NCI-H2227 treated with DMSO at 0.1 percent for 48 hours (cell line): ENCODE measurements around the gene GAB3.
"Not testable (repeated sequence)": the region's sequence is repeated elsewhere in the genome, so short reads cannot be mapped to it uniquely, and the experiment has no call there.

Experiments
- DNase-seq: peaks from one replicate; lab custom pipeline; 2025; lab: John Stamatoyannopoulos, UW

The GAB3 gene

GRCh38 chrX:154719132-154719675 lies 31.7 kb downstream of the GAB3 start:
- DNase-seq, result no peak

- DNase-seq, result no peak
Measured at GRCh38 chrX:154718616-154719015, 32.3 kb downstream of the GAB3 start.

DNA sequence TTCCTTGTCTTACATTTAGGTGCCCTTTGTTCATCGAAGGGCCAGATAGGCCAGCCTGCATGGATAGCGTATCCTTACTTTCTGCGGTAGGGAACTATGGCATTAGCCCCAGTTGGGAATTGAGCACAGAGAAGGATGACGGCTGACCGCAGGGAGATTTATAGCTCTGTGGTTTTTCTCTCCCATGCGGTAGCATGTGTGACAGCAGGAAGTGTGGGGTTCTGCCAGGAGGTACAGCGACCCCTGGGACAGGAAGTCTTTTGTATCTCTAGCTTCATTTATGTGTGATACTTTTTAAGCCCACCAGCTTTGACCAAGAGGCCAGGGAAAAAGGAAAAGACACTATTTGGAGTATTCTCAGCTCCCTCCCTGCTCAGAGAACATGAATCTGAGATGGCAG lies 33.1 kb downstream of the GAB3 start:
- DNase-seq, result no peak

DNA sequence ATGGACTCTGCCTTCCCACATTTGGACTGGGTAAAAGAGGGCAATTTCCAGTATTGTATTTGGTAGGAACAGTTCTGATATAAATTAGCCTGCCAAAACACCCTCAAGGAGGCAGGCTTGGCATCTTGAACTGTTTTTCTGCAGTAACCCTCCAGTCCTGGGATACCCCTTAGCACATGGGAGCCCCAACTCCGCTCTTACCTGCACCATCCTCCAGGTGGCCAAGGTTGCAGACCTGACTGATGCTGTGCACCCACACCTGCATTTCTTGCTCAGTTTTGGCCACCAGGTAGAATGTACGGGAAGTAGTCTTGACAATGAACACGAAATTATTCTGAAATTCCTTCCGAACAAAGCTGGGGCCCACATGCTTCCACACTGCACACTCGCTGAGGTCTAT lies 35.1 kb downstream of the GAB3 start:
- DNase-seq, result no peak

- peak; percentile 11 for DNase-seq
Measured at GRCh38 chrX:154714925-154715324, 36.0 kb downstream of the GAB3 start.

GRCh38 chrX:154712781-154713740 lies 37.8 kb downstream of the GAB3 start:
- DNase-seq, result no peak

DNA sequence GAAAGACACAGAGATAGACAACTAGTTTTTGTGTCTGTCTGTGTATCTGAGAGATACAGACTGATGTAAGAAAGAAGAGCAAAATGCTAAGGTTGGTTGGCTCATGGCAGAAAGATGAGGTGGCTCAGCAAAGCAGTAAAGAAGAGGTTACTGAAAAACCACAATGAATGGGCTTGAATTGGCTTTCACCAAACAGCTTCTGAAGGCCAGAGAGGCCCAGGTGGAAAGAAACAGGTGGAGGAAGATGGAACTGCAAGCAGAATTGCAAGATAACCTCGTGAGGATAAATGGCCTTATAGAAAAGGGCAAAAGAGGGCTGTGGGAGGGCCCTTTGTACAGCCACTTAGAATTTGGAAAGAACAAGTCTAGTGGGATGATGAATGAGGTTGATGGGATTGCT lies 39.6 kb downstream of the GAB3 start:
- no peak for DNase-seq

DNA sequence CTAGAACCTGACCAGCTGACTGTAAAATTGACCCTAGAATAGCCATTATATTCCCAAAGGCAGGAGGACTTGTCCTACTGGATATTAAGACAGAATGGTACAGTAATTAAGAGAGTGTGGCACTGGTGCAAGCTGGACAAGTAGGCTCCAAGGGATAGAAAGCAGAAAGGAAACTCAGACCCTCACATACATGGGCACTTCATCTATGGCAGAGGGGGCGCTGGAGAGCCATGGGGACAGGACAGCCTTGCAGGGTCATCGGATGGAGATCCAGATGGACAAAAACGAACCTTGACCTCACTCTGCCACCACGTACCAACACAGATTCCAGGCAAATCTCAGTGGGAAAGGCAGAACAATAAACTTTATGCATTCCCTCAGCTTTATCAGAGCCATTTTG lies 40.6 kb downstream of the GAB3 start:
- no peak for DNase-seq

DNA sequence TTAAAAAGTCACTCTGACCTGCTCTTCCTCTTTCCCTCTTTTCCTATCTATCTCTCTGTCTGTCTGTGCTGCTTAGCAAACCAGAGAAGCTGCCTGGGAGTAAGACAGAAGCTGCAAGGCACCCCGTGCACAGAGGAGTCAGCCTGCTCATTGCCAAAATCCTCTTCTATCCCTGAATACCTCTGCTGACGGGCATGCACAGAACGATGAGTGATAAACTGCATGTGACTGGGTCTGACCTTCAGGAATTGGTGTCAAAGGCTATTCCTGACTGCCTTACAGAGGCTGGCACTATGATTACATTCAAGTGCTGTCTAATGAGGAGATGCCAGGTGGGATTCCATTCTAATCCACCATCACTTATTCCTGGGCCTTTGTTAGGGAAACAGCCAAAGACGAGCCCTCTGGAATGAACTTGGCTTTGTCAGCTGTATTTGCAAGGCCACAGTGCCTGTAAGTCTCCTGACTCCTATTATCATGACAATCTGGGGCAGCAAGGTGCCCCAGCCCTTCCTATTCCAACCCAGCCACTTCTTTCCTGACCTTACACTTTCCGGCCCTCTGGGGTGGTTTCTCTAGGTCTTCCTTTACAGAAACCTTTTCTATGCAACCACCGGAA lies 52.1 kb downstream of the GAB3 start:
- no peak for DNase-seq

DNA sequence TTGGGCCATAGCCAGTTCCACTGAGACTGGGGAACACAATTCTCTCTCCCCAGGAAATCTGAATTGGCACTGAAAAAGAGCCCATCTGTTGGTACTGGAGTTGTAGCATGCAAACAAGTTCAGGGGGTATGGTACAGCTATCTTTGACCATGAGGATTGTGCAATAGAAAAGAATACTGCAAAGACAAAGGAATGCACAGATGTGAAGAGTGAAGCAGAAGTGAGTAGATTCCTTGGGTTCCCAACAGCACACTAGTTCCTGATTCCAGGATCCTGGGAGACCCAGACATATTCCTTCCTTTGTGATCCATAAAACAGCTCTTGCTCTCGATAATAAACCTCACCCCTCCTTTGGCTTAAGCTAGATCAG lies 54.2 kb downstream of the GAB3 start:
- no peak for DNase-seq

DNA sequence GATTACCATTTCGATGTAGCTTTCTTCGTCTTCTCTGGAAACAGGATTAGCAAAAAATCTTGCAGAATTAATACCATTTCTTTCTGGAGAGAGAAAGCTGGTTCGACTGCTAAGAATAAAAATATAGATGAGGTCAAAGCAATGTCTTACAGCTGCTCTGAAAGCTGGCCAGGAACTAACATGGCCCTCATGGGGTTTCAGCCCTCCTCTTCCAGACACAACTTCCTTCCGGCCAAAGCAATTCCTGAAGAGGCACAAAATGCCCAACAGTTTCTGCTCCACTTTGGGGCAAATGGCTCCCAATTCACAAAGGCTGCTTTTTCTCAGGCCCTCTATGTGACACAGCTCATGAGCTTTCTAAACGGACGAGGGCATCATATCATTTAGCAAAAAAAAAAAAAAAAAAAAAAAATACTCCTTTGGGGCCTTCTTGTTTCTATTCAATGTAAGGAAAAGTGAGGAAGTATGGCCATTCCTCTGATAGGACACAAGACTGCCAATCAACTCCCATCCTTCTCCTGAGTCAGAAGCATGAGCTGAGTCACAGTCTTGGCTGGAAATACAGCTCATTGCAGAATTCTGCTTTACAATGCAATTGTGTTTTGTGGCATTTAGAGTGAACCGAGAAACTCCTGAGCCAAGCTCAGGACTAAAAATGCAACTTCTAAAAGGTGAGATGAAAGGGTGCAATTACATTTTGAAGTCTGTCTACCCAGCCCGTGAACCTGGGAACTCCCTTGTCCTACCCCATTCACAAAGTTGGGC lies 54.8 kb downstream of the GAB3 start:
- DNase-seq, result no peak

DNA sequence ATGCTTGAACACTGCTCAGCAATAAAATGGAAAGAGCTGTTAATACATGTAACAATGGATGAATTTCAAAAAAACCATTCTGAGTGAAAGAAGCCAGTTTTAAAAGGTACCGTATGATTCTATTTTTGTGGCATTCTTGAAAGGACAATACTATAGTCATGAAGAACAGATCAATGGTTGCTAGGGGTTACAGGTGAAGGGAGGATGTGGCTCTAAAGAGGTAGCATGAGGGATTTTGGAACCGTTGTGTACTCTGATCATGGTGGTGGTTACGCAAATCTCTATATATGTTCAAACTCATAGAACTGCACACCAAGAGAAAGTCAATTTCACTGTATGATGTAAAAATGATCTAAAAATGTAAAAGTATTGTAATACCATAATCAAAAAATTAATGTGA lies 57.5 kb downstream of the GAB3 start:
- DNase-seq, result no peak

GRCh38 chrX:154690438-154690837 lies 60.4 kb downstream of the GAB3 start:
- DNase-seq, result not testable (repeated sequence)

GRCh38 chrX:154672084-154672483 lies 78.8 kb downstream of the GAB3 start:
- DNase-seq, result not testable (repeated sequence)

DNA sequence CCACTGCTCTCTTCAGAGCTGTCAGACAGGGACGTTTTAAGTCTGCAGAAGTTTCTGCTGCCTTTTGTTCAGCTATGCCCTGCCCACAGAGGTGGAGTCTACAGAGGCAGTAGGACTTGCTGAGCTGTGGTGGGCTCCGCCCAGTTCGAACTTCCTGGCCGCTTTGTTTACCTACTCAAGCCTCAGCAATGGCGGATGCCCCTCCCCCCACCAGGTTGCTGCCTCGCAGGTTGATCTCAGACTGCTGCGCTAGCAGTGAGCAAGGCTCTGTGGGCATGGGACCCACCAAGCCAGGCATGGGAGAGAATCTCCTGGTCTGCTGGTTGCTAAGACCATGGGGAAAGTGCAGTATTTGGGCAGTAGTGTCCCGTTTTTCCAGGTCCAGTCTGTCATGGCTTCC lies 80.0 kb downstream of the GAB3 start:
- DNase-seq, result not testable (repeated sequence)

GRCh38 chrX:154661899-154662298 lies 89.0 kb downstream of the GAB3 start:
- DNase-seq, result no peak

- no peak for DNase-seq
Measured at GRCh38 chrX:154661170-154661569, 89.7 kb downstream of the GAB3 start.

DNA sequence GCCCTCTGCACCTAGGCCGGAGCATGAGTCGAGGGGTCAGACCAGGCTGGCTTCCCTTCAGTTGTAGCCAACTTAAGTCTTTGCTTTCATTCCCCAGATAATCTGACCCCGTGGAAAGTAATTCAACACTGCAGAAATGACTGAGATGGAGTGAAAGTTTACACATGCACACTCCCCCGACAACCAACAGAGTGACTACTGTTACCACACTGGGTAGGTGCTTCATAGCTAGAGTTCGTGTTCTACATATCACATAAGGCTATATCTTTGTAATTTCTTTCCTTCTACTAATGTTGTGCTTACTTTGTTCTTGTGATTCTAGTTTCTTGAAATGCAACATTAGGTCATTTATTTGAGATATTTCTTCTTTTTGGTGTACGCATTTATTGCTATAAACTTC lies 90.3 kb downstream of the GAB3 start:
- DNase-seq, result no peak

DNA sequence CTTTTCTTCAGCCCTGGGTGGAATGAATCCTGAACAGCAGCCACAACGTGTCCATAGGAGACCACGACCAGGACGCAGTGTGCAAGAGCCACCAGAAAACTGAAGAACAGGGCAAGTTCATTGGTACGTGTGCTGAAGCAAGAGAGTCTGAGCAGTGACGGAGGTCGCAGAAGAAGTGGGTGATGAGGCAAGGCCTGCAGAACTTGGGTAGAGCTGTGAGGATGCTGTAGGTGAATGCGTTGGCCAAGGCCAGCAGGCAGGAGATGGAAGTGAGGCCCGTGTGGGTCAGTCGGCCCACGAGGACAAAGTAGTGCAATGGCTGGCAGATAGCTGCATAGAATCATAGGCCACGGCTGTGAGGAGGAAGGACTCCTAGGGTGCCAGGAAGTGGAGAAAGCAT lies 91.9 kb downstream of the GAB3 start:
- DNase-seq, result no peak

- no peak for DNase-seq
Measured at GRCh38 chrX:154658187-154658586, 92.7 kb downstream of the GAB3 start.

DNA sequence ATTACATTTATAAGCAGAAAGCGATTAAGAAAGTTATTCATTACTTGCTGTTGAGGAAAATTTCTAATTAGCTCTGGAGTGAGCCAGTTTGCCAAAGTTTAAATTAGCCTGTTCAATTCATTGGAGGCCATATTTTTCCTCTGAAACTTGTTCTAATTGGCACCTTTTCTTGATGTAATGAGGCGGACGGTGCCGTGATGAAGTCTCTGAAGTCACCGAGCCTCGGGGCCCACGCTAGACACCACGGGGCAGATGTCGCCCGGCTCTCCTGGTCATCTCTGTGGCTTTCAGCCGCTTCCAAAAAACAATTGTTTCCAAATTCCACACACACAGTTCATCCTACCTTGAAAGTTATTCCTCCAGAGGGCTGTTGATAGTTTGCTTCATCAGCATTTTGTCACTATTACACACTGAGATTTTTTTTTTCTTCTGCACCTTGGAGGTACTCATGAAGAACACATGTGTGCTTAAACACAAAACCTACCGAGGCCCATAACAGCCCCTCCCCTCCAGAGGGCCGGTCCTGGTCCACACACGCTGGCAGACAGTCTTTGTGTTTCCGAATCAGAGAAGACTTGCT lies 93.6 kb downstream of the GAB3 start:
- no peak for DNase-seq

DNA sequence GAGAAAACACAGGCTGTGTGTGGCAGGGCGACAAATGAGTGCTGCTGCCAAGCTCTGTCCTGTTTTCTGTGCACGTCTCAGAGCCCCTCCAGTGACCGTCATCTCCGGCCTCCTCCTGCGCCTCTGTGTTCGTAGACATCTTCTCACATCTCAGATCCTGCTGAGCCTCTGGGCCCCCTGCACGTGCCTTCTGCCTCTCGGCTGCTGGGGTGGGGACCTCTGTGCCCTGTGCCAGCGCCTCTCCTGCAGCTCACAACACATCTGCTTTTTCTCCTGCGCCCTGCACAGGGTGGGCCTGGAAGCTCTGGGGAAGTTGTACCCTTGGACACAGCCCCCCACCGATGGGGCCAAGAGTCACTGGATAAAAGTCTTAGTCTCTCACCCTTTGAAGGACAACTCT lies 95.1 kb downstream of the GAB3 start:
- DNase-seq, result no peak
